NCI-H748 (cell line): ENCODE data around the gene ADGRL2.

Source experiments
- DNase-seq: peaks from one replicate; lab custom pipeline; 2025; ENCODE audit not compliant: unreplicated experiment; lab: John Stamatoyannopoulos, UW

Gene ADGRL2

DNA sequence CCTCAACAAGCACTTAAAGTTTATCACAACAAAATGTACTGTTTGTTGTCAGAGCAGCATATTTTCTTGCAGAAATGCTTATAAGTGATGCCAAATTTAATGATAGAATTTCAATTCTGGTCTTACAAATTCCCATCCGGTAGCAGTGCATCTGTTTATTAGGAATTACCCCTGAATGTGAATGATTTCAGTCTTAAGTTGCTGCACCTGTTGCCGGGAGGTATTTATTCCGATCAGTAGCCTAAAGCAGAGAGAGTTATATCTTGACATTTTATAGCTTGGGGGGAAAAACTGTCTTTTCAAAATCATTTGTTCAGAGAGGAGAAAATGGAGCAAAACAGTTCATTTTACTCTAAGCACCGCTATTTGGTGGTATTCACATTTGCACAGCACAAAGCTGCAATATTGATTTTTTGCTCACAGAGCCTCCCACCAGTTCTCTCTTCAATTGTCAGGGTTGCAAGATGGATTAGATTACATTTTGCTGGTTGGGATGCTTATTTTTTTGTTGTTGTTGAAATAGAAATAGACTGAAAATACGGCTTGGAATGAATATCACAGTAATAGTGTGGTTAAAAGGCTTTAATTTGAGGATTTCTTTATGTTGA is 98.6 kb downstream of the ADGRL2 start:
- no peak for DNase-seq

DNA sequence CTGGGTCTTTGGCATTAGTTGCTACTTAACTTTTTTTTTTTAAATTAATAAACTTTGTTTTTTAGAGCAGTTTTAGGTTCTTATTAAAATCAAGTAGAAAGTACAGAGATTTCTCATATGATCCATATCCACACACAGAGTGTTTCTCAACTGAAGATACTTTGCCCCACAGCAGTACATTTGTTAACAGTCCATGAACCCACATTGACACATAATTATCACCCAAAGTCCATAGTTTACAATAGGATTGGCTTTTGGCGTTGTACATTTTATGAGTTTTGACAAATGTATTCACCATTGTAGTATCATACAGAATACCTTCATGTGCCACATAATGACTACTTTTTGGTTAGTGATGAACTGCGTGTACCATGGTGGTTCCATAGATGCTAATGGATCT is 106.8 kb downstream of the ADGRL2 start:
- DNase-seq: no peak

DNA sequence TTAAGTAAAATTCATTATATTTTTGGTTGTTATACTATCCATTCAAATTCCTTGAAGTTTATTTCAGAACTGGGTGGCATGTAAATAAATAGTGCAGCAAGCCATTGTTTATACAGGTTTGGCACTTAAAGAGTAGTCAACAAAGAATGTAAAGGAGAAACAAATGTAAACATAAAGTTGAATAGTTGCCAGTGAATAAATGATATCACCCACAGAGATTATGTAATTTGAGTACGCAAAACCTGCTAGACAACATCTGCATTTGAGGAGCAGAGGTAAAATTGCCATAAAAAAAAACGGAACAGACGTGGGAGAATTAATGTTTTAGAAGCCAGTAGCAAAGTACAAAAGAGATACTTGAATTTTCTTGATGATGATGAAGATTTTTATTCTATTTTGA is 111.6 kb downstream of the ADGRL2 start:
- peak; percentile 91 for DNase-seq

DNA sequence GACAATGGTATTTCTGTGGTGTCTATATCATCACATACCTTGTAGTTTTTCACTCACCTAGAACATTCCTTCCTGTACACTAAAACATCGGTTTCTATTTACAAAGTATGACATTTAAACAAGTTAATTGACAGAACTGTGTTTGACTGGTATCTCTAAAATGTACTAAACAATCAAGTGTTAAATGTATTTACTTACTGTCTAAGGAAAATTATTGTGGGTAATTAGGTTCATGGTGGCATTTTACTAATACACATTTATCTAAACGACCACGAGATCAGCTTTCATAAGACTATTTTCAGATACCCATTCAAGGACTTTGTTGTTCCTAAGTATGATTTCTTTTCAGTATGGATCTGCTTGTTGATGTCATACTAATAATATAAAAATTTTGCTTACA is 115.2 kb downstream of the ADGRL2 start:
- peak; percentile 43 for DNase-seq

- no peak for DNase-seq
Observed at GRCh38 chr1:81920245-81920740, 119.6 kb downstream of the ADGRL2 start.

GRCh38 chr1:81920886-81921285 is 120.2 kb downstream of the ADGRL2 start:
- DNase-seq: no peak

GRCh38 chr1:81921344-81921743 is 120.6 kb downstream of the ADGRL2 start:
- DNase-seq: no peak

GRCh38 chr1:81921851-81922462 is 121.2 kb downstream of the ADGRL2 start:
- no peak for DNase-seq

DNA sequence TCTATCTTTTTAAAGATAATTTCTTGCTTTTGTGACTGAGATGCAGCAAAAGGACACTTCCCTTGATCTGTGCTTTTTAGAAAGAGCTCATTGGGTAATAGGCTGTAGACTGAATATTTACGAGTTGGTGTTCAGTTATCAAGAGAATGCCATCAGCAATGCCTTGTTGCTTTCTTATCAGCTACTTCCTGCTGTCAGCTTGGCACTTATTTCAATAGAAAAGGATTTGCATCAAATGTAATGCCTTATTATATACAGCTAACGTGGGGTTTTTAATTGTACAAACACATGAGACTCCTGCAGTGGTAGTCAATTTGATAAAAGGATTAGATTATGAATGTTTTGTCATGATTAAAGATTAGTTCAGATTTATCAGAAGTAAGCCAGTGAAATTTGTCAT is 122.2 kb downstream of the ADGRL2 start:
- no peak for DNase-seq

DNA sequence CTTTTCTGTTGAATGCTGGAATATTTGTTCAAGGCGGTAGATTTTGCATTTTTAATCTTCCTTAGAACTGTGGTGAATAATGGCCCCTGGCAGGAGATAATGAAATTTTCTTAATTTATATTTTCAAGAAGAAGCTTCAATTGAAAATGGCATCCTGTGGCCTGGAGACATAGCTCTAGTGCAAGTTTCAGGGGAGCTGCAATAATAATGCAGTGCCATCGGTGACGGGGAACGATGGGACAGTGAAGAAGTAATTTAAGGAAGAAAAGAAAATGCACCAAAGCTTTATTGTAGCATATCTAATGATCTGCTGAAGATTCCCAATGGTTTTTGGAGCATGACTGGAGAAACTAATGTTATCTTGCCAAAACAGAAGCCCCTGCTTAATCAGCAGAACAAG is 128.4 kb downstream of the ADGRL2 start:
- DNase-seq: no peak

GRCh38 chr1:81936853-81937252 is 136.1 kb downstream of the ADGRL2 start:
- DNase-seq: no peak

GRCh38 chr1:81937791-81938450 is 137.2 kb downstream of the ADGRL2 start:
- no peak for DNase-seq

DNA sequence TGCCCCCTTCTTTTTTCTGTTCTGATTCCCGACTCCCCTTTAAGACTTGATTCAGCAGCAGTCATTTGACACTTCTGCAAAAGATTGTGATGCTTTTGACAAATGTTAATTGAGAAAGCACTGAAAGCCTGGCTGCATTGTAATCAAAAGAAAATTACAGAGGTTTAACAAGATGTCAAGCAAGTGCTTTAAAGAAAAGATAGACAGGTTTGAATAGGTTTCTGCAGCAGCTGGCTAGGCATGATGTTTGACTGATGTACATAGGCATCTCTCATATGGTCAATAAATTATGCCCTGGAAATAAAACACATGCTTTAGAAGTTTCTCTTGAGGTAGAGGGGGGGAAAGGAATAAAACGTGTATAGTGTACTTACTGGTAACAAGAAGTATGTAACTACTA is 147.8 kb downstream of the ADGRL2 start:
- DNase-seq: no peak

- DNase-seq: no peak
Observed at GRCh38 chr1:81949421-81949820, 148.7 kb downstream of the ADGRL2 start.

- no peak for DNase-seq
Observed at GRCh38 chr1:81950037-81950436, 149.3 kb downstream of the ADGRL2 start.

DNA sequence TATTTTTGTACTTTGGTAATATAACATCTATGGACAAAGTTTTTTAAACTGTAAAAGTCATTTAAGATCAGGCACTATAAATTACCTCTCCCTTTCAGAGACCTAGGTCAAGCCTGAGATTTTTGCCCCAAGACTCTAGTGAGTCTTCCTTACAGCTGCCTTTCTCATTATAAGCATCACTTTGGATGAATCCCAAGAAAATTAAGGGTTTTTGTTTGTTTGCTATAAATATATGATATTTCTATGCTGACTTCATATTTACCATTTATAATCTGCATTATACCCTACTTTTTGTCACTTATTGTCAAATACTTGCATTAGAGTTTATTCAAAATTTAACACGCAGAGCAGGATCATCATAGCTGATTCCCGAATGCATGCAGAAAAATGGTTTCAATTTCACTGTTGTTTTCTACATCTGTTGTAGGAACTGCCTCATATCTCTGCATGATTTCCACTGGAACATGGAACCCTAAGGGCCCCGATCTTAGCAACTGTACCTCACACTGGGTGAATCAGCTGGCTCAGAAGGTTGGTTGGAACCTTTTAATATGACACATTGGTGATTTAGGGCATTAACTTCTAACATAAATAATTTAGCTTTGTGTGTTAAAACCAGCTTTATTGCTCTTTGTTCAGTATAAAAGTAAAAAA is 150.0 kb downstream of the ADGRL2 start:
- no peak for DNase-seq

- DNase-seq: peak; percentile 74
Observed at GRCh38 chr1:81954534-81955020, 153.8 kb downstream of the ADGRL2 start.

GRCh38 chr1:81967951-81968350 is 167.2 kb downstream of the ADGRL2 start:
- DNase-seq: peak; percentile 36

DNA sequence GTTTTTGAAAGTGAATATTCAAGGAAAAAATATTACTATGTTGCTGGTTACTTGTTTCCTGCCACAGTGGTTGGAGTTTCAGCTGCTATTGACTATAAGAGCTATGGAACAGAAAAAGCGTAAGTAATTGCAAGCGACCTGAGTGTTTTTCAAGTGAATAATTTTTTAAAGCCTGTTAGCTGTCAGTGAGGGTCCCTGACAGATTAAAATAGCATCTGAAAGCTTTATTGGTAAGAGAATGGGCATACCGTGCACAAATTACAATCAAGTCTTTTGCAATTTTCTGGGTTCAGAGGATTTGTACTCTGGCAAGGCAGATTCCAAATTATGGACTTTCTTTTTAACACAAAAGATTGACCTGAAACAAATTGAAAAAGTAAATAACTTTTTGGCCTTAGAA is 169.7 kb downstream of the ADGRL2 start:
- DNase-seq: no peak

DNA sequence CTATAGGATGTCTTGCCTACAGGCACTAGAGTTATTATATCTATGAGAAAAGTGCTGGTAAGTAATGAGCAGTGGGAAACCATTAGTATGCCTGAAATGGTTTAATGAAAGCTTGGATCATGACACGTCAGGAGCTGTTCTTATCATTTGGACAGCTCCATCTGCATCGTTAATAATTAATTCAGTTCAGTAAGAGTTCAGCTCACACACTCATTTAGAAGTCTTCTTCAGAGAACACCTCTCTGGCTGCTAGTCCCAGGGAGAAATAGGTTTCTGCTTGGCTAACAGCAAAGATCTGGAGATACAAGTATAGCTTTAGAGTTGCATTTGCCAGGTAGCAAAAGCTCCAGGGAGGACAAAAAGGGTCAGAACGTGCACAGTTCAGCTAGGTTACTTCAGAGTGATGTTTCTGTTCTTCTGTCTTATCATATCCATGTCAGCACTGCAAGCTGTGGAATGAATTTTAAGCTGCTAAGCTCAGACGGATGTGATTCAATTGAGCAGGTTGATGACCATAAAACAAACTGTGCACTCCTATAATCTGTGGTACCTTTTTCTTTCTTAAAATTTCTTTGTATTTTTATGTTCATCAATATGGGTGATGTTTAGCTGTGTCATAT is 173.6 kb downstream of the ADGRL2 start:
- DNase-seq: no peak

GRCh38 chr1:81974883-81975555 is 174.3 kb downstream of the ADGRL2 start:
- DNase-seq: peak; percentile 76
